MM.1S (cell line): Measurements from ENCODE around the gene TYW1B.
"Not testable (repeated sequence)": the region's sequence is repeated elsewhere in the genome, so short reads cannot be mapped to it uniquely, and the experiment has no call there.

Experiments used
- DNase-seq: peaks from one replicate; pipeline ENCODE4 v3.0.0-alpha.2; 2015
- H2AFZ ChIP-seq: fragments of 300-600 bp; sonication (generic); 2 replicates; pipeline ENCODE4 v1.6.0; 2016; ENCODE audit warnings: antibody characterized with exemption, low read length
- H3F3A ChIP-seq: fragments of 300-600 bp; sonication (generic); 2 replicates; pipeline ENCODE4 v1.6.1; 2016; ENCODE audit warnings: mild to moderate bottlenecking, antibody characterized with exemption, low read length, moderate library complexity, mixed read lengths; ENCODE audit not compliant: insufficient read depth
- H3K27ac ChIP-seq: fragments of 300-600 bp; sonication (generic); 2 replicates; pipeline ENCODE4 v1.5.1; 2016; ENCODE audit warnings: mild to moderate bottlenecking, low read length
- H3K27me3 ChIP-seq: fragments of 300-600 bp; sonication (generic); replicated peaks from 2 replicates; pipeline ENCODE4 v1.6.0; 2016; ENCODE audit warnings: low read length; ENCODE audit not compliant: insufficient read depth
- H3K36me3 ChIP-seq: fragments of 300-600 bp; sonication (generic); replicated peaks from 2 replicates; pipeline ENCODE4 v1.6.1; 2016; ENCODE audit warnings: mild to moderate bottlenecking, low read length, mixed read lengths; ENCODE audit not compliant: insufficient read depth
- H3K4me1 ChIP-seq: fragments of 300-600 bp; sonication (generic); 2 replicates; pipeline ENCODE4 v1.6.1; 2016; ENCODE audit warnings: low read length, mixed read lengths
- H3K4me2 ChIP-seq: fragments of 300-600 bp; sonication (generic); 2 replicates; pipeline ENCODE4 v1.6.0; 2016; ENCODE audit warnings: low read depth, low read length
- H3K4me3 ChIP-seq: fragments of 300-600 bp; sonication (generic); 2 replicates; pipeline ENCODE4 v1.5.1; 2016; ENCODE audit warnings: low read length, mixed read lengths
- H3K79me2 ChIP-seq: fragments of 300-600 bp; sonication (generic); 2 replicates; pipeline ENCODE4 v1.6.1; 2016; ENCODE audit warnings: mixed run types, low read length, mixed read lengths
- H3K9ac ChIP-seq: fragments of 300-600 bp; sonication (generic); 2 replicates; pipeline ENCODE4 v1.6.1; 2016; ENCODE audit warnings: low read length, mixed read lengths
- H3K9me2 ChIP-seq: fragments of 300-600 bp; sonication (generic); replicated peaks from 2 replicates; pipeline ENCODE4 v1.6.1; 2016; ENCODE audit warnings: mild to moderate bottlenecking, low read length, mixed read lengths; ENCODE audit not compliant: insufficient read depth
- H3K9me3 ChIP-seq: fragments of 300-600 bp; sonication (generic); replicated peaks from 2 replicates; pipeline ENCODE4 v1.6.1; 2016; ENCODE audit warnings: mild to moderate bottlenecking, low read length, mixed read lengths; ENCODE audit not compliant: insufficient read depth
- H4K20me1 ChIP-seq: fragments of 300-600 bp; sonication (generic); 2 replicates; pipeline ENCODE4 v1.6.1; 2016; ENCODE audit warnings: mild to moderate bottlenecking, low read length, moderate library complexity, mixed read lengths; ENCODE audit not compliant: insufficient read depth
- EZH2 ChIP-seq: fragments of 300-600 bp; sonication (generic); optimal IDR thresholded peaks from 2 replicates; pipeline ENCODE3; 2017; ENCODE audit warnings: low read depth, mild to moderate bottlenecking, antibody characterized with exemption, low read length, mixed read lengths
- EZH2phosphoT487 ChIP-seq: fragments of 300-600 bp; sonication (generic); IDR thresholded peaks from 2 replicates; pipeline ENCODE4 v1.6.1; 2018; ENCODE audit warnings: antibody characterized with exemption, low read length
- TF ChIP-seq, protein P1 (sequence below): fragments of 300-600 bp; sonication (generic); IDR thresholded peaks from 2 replicates; pipeline ENCODE4 v1.5.1; 2016; ENCODE audit warnings: antibody characterized with exemption, low read length, mixed read lengths

The TYW1B gene

GRCh38 chr7:72806851-72807250 lies 21.1 kb downstream of the TYW1B start:
- H3K27me3 ChIP-seq, H3K9me2 ChIP-seq, H3F3A ChIP-seq, H3K9ac ChIP-seq, H3K4me1 ChIP-seq, DNase-seq, H2AFZ ChIP-seq, H3K4me3 ChIP-seq, H3K27ac ChIP-seq, H3K36me3 ChIP-seq, H3K9me3 ChIP-seq, H3K79me2 ChIP-seq, H3K4me2 ChIP-seq, H4K20me1 ChIP-seq: not testable (repeated sequence)

DNA sequence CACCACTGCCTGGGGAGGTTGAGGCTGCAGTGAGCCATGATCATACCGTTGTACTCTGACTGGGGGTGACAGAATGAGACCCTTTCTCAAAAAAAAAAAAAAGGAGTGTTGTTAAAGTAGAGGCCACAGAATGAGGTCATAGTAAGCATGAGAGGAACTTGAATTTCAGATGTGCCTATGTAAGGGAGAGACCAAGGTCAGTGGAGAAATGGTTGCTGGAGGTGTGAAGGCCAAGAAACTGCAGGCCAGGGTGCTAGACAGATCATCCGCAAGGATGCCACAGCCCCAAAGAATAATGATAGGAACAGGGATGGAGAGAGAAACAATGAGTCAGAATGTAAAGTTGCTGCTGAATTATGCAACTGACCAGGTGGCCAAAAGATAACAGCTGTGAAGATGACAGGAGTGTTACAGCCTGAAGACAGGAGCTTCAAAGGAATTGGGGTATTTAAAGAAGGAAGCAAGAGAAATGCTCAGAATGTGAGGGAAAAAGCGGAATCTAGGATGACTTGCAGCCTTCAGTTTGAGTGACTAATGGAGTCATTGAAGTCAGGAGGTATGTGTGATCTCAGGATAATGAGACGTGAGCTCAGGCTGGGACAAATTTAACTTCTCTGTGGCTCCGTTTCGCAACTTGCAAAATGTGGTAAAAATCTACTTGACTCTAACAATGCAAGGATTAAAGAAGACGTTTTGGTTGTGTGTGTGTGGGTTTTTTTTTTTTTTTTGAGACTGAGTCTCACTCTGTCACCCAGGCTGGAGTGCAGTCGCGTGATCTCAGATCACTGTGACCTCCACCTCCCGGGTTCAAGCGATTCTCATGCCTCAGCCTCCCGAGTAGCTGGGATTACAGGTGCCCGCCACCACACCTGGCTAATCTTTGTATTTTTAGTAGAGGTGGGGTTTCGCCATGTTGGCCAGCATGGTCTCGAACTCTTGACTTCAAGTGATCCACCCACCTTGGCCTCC lies 22.2 kb downstream of the TYW1B start:
- Histone ChIP-seq H3K4me1 (no peaks in the 10 kb centered on the region), H3K4me2 (no peak overlapping the region), H3K27ac (no peak overlapping the region), H3K9me2 (no peaks in the 10 kb centered on the region), H3K4me3 (no peak overlapping the region), H3K9ac (no peak overlapping the region), H3K27me3 (no peaks in the 10 kb centered on the region), H3K9me3 (no peaks in the 10 kb centered on the region), H2AFZ (no peak overlapping the region), H3K79me2 (no peaks in the 10 kb centered on the region), H3F3A (no peaks in the 10 kb centered on the region), H3K36me3 (no peaks in the 10 kb centered on the region), H4K20me1 (no peaks in the 10 kb centered on the region)
- TF ChIP-seq EZH2phosphoT487 (no peak), EZH2 (no peak)
- TF ChIP-seq, protein P1, sequence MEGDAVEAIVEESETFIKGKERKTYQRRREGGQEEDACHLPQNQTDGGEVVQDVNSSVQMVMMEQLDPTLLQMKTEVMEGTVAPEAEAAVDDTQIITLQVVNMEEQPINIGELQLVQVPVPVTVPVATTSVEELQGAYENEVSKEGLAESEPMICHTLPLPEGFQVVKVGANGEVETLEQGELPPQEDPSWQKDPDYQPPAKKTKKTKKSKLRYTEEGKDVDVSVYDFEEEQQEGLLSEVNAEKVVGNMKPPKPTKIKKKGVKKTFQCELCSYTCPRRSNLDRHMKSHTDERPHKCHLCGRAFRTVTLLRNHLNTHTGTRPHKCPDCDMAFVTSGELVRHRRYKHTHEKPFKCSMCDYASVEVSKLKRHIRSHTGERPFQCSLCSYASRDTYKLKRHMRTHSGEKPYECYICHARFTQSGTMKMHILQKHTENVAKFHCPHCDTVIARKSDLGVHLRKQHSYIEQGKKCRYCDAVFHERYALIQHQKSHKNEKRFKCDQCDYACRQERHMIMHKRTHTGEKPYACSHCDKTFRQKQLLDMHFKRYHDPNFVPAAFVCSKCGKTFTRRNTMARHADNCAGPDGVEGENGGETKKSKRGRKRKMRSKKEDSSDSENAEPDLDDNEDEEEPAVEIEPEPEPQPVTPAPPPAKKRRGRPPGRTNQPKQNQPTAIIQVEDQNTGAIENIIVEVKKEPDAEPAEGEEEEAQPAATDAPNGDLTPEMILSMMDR, result no peak
- DNase-seq, result no peak

GRCh38 chr7:72803778-72804177 lies 24.2 kb downstream of the TYW1B start:
- H2AFZ ChIP-seq, H3K27ac ChIP-seq, H4K20me1 ChIP-seq: not testable (repeated sequence)

GRCh38 chr7:72801564-72801963 lies 26.4 kb downstream of the TYW1B start:
- not testable (repeated sequence) for H3F3A ChIP-seq, H3K27ac ChIP-seq, H3K36me3 ChIP-seq, DNase-seq, H4K20me1 ChIP-seq, H3K4me3 ChIP-seq, H3K9ac ChIP-seq, H3K9me2 ChIP-seq, H3K9me3 ChIP-seq, H3K4me2 ChIP-seq, H3K4me1 ChIP-seq, H3K27me3 ChIP-seq, H2AFZ ChIP-seq, H3K79me2 ChIP-seq

More at GRCh38 chr7:72803778-72804177, 24.2 kb downstream of the TYW1B start:
- DNase-seq, H3K9me3 ChIP-seq, H3K4me3 ChIP-seq, H3K9me2 ChIP-seq, H3K36me3 ChIP-seq, H3F3A ChIP-seq, H3K4me1 ChIP-seq, H3K9ac ChIP-seq, H3K4me2 ChIP-seq, H3K27me3 ChIP-seq, H3K79me2 ChIP-seq: not testable (repeated sequence)

DNA sequence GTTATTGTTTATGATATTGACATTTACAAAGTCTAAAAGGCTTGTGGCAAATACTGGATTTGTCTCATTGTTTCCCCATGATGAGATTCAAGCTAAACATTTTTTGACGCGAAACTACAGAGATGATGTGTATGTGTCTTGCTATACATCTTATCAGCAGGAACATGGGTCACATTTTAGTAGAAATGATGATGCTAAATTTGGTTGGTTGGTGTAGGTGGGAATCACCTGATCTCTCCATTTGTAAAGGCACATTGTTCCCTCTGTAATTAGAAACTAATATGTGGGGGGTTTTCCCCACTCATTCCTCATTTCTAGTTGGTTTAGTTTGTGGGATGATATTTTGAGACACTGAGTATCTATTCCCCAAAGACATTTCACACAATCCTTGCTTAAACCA lies 32.6 kb downstream of the TYW1B start:
- not testable (repeated sequence) for H3K9me3 ChIP-seq, H3K27me3 ChIP-seq, H3K9me2 ChIP-seq, H3K4me2 ChIP-seq, DNase-seq, H3K27ac ChIP-seq, H3K36me3 ChIP-seq, H3F3A ChIP-seq, H3K4me3 ChIP-seq, H3K4me1 ChIP-seq, H3K9ac ChIP-seq, H3K79me2 ChIP-seq, H2AFZ ChIP-seq, H4K20me1 ChIP-seq
